Loucy (cell line): ENCODE measurements around the gene BCAS1.

ENCODE experiments used
- H2AFZ ChIP-seq: fragments of 200-600 bp; sonication (generic); 2 replicates; pipeline ENCODE4 v1.6.0; 2016; ENCODE audit warnings: antibody characterized with exemption, mild to moderate bottlenecking, low read length, moderate library complexity
- H3F3A ChIP-seq: fragments of 200-600 bp; 2 replicates; pipeline ENCODE4 v1.6.0; 2016; ENCODE audit warnings: antibody characterized with exemption, low read depth, mild to moderate bottlenecking
- H3K27me3 ChIP-seq: fragments of 200-600 bp; sonication (generic); 2 replicates; pipeline ENCODE4 v1.6.1; 2014; ENCODE audit warnings: low read length, mild to moderate bottlenecking; ENCODE audit not compliant: insufficient read depth, poor library complexity, severe bottlenecking
- H3K36me3 ChIP-seq: fragments of 200-600 bp; sonication (generic); 2 replicates; pipeline ENCODE4 v1.6.1; 2016; ENCODE audit warnings: low read length; ENCODE audit not compliant: insufficient read depth
- H3K4me1 ChIP-seq: fragments of 200-600 bp; sonication (generic); 2 replicates; pipeline ENCODE4 v1.5.1; 2014; ENCODE audit warnings: low read length, mild to moderate bottlenecking; ENCODE audit not compliant: insufficient read depth, poor library complexity, severe bottlenecking
- H3K4me2 ChIP-seq: fragments of 200-600 bp; sonication (generic); 2 replicates; pipeline ENCODE4 v1.6.0; 2014; ENCODE audit warnings: antibody characterized with exemption, low read length, low read depth, mild to moderate bottlenecking; ENCODE audit not compliant: poor library complexity, severe bottlenecking
- H3K4me3 ChIP-seq: fragments of 200-600 bp; sonication (generic); 2 replicates; pipeline ENCODE4 v1.5.1; 2014; ENCODE audit warnings: low read length, mild to moderate bottlenecking, mixed read lengths; ENCODE audit not compliant: poor library complexity, severe bottlenecking
- H3K79me2 ChIP-seq: fragments of 200-600 bp; sonication (generic); 2 replicates; pipeline ENCODE4 v1.6.1; 2014; ENCODE audit warnings: low read length; ENCODE audit not compliant: insufficient read depth
- H3K9ac ChIP-seq: fragments of 200-600 bp; sonication (generic); 2 replicates; pipeline ENCODE4 v1.6.0; 2014; ENCODE audit warnings: mild to moderate bottlenecking, low read depth, low read length, moderate library complexity; ENCODE audit not compliant: poor library complexity, severe bottlenecking
- H3K9me2 ChIP-seq: fragments of 200-600 bp; sonication (generic); replicated peaks from 2 replicates; pipeline ENCODE4 v1.6.1; 2016; ENCODE audit warnings: low read depth, low read length, mixed read lengths
- H3K9me3 ChIP-seq: fragments of 200-600 bp; sonication (generic); 2 replicates; pipeline ENCODE4 v1.6.1; 2014; ENCODE audit warnings: mild to moderate bottlenecking, antibody characterized with exemption, low read length, low read depth; ENCODE audit not compliant: insufficient read depth
- H4K20me1 ChIP-seq: fragments of 200-600 bp; sonication (generic); 2 replicates; pipeline ENCODE4 v1.6.0; 2014; ENCODE audit warnings: antibody characterized with exemption, low read length, mild to moderate bottlenecking; ENCODE audit not compliant: insufficient read depth, poor library complexity, severe bottlenecking
- EZH2phosphoT487 ChIP-seq: fragments of 200-600 bp; IDR thresholded peaks from 2 replicates; pipeline ENCODE4 v1.6.1; 2018; ENCODE audit warnings: antibody characterized with exemption, mild to moderate bottlenecking, moderate library complexity, borderline replicate concordance
- TF ChIP-seq, protein P1 (sequence below): fragments of 200-600 bp; sonication (generic); conservative IDR thresholded peaks from 2 replicates; pipeline ENCODE4 v1.5.1; 2014; ENCODE audit warnings: mild to moderate bottlenecking, antibody characterized with exemption, low read length

Gene BCAS1

DNA sequence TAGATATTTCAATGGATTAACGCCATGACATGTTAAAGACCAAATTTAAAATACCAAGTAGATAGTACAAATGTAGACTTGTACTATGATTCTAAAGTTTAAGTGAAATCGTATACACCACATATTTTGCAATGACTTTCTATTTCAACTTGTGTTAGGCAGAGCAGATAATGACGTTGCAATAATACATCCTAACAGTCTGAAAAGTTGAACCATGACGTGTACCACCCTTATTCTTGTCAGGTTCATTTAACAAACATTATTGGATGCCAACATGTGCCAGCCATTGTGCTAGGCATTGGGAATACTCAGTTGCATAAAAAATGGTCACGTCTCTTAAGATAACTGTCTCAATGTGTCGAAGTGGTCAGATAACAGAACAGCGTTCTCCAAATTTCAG, 50.0 kb downstream of the BCAS1 start:
- H3K27me3 ChIP-seq: no peaks in the 10 kb centered on the region
- no peaks in the 10 kb centered on the region for H3K36me3 ChIP-seq
- no peak overlapping the region for H3K9ac ChIP-seq
- TF ChIP-seq, protein P1, sequence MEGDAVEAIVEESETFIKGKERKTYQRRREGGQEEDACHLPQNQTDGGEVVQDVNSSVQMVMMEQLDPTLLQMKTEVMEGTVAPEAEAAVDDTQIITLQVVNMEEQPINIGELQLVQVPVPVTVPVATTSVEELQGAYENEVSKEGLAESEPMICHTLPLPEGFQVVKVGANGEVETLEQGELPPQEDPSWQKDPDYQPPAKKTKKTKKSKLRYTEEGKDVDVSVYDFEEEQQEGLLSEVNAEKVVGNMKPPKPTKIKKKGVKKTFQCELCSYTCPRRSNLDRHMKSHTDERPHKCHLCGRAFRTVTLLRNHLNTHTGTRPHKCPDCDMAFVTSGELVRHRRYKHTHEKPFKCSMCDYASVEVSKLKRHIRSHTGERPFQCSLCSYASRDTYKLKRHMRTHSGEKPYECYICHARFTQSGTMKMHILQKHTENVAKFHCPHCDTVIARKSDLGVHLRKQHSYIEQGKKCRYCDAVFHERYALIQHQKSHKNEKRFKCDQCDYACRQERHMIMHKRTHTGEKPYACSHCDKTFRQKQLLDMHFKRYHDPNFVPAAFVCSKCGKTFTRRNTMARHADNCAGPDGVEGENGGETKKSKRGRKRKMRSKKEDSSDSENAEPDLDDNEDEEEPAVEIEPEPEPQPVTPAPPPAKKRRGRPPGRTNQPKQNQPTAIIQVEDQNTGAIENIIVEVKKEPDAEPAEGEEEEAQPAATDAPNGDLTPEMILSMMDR: no peak
- no peak for TF ChIP-seq EZH2phosphoT487
- H3K9me3 ChIP-seq: no peaks in the 10 kb centered on the region
- H3K9me2 ChIP-seq: no peaks in the 10 kb centered on the region
- H3K4me2 ChIP-seq: no peak overlapping the region
- H4K20me1 ChIP-seq: no peaks in the 10 kb centered on the region
- no peaks in the 10 kb centered on the region for H3F3A ChIP-seq
- H3K4me3 ChIP-seq: no peak overlapping the region
- H2AFZ ChIP-seq: no peak overlapping the region
- no peaks in the 10 kb centered on the region for H3K79me2 ChIP-seq
- no peaks in the 10 kb centered on the region for H3K4me1 ChIP-seq

DNA sequence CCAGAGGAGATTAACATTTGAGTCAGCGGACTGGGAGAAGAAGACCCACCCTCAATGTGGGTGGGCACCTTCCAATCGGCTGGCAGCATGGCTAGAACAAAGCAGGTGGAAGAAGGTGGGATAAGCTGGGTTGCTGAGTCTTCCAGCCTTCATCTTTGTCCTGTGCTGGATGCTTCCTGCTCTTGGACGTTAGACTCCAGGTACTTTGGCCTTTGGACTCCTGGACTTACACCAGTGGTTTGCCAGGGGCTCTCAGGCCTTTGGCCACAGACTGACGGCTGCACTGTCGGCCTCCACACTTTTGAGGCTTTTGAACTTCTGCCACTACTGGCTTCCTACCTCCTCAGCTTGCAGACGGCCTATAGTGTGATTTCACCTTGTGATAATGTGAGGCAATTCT, 50.8 kb downstream of the BCAS1 start:
- Histone ChIP-seq H4K20me1 (no peaks in the 10 kb centered on the region), H3F3A (no peaks in the 10 kb centered on the region), H2AFZ (no peak overlapping the region), H3K79me2 (no peaks in the 10 kb centered on the region), H3K4me1 (no peaks in the 10 kb centered on the region), H3K9me3 (no peaks in the 10 kb centered on the region), H3K27me3 (no peaks in the 10 kb centered on the region), H3K4me2 (no peak overlapping the region), H3K9ac (no peak overlapping the region), H3K9me2 (no peaks in the 10 kb centered on the region), H3K36me3 (no peaks in the 10 kb centered on the region), H3K4me3 (no peak overlapping the region)
- TF ChIP-seq EZH2phosphoT487: no peak
- TF ChIP-seq, protein P1: no peak

DNA sequence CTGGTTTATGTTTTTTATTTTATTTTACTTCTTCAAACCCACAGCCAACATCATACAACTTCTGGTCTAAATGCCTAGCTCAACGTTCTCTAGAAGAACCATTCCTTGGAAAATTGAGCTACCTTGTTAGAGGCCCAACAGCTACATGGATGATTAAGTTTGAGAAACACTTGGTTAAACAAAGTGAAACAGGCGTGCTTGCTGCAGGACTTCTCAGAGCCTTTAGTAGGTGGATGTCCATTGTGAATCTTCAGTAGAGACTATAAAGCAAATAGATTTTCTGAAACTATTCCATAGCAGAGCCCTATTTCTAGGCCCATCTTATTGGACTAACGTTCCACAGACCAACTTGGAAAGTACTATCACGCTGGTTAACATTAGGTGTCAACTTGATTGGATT, 51.3 kb downstream of the BCAS1 start:
- Histone ChIP-seq H4K20me1 (no peaks in the 10 kb centered on the region), H3K27me3 (no peaks in the 10 kb centered on the region)

More for the DNA sequence above, 51.3 kb downstream of the BCAS1 start:
- no peaks in the 10 kb centered on the region for H3K4me1 ChIP-seq
- H3K4me2 ChIP-seq: no peak overlapping the region
- H3K9me3 ChIP-seq: no peaks in the 10 kb centered on the region
- no peaks in the 10 kb centered on the region for H3K79me2 ChIP-seq
- H3K4me3 ChIP-seq: no peak overlapping the region
- H3K9me2 ChIP-seq: no peaks in the 10 kb centered on the region
- H3F3A ChIP-seq: no peaks in the 10 kb centered on the region
- H3K9ac ChIP-seq: no peak overlapping the region
- H3K36me3 ChIP-seq: no peaks in the 10 kb centered on the region
- no peak overlapping the region for H2AFZ ChIP-seq
- TF ChIP-seq, protein P1: no peak
